Glutamatergic neuron (in vitro differentiated cells): ENCODE measurements around the gene LYPD6B. TPM values are rescaled to one million over a fixed set of nuclear protein-coding genes. Genes with fewer than 3 reads are reported as not detected.

ENCODE experiments used
- DNase-seq: peaks from one replicate; pipeline ENCODE4 v3.0.0; 2022
- H3K27ac Mint-ChIP-seq: one replicate; pipeline ENCODE4 v1.8.0; 2020; ENCODE audit warnings: mild to moderate bottlenecking, mixed read lengths, inconsistent platforms; ENCODE audit not compliant: unreplicated experiment
- H3K27me3 Mint-ChIP-seq: one replicate; pipeline ENCODE4 v1.8.0; 2020; ENCODE audit warnings: mild to moderate bottlenecking, moderate library complexity, mixed read lengths, inconsistent platforms; ENCODE audit not compliant: unreplicated experiment
- H3K36me3 Mint-ChIP-seq: one replicate; pipeline ENCODE4 v1.8.0; 2020; ENCODE audit warnings: mild to moderate bottlenecking, mixed read lengths, inconsistent platforms; ENCODE audit not compliant: unreplicated experiment
- H3K4me1 Mint-ChIP-seq: one replicate; pipeline ENCODE4 v1.8.0; 2020; ENCODE audit warnings: mild to moderate bottlenecking, low read depth, mixed read lengths, inconsistent platforms; ENCODE audit not compliant: unreplicated experiment
- H3K4me3 Mint-ChIP-seq: one replicate; pipeline ENCODE4 v1.8.0; 2020; ENCODE audit warnings: mild to moderate bottlenecking, mixed read lengths, inconsistent platforms; ENCODE audit not compliant: unreplicated experiment
- H3K9me3 Mint-ChIP-seq: one replicate; pipeline ENCODE4 v1.8.0; 2020; ENCODE audit warnings: mild to moderate bottlenecking, moderate library complexity, mixed read lengths, inconsistent platforms; ENCODE audit not compliant: unreplicated experiment
- total RNA-seq: library from RNA; stranded (reverse); fragmentation: NEBNext Ultra II Directional; extraction: Animal tissue kit (Norgen Biotek cat#: 25700); gene quantifications from one replicate; pipeline ENCODE4 v1.2.1, GENCODE V29; 2021; ENCODE audit not compliant: unreplicated experiment
- TF ChIP-seq, protein P1 (sequence below): fragments of 200-600 bp; sonication (generic); IDR thresholded peaks from one replicate; pipeline ENCODE4 v1.5.0; 2021; ENCODE audit not compliant: partially characterized antibody, unreplicated experiment

The LYPD6B gene
- total RNA-seq, 1 donor from 2014 or later = 0.69 TPM

DNA sequence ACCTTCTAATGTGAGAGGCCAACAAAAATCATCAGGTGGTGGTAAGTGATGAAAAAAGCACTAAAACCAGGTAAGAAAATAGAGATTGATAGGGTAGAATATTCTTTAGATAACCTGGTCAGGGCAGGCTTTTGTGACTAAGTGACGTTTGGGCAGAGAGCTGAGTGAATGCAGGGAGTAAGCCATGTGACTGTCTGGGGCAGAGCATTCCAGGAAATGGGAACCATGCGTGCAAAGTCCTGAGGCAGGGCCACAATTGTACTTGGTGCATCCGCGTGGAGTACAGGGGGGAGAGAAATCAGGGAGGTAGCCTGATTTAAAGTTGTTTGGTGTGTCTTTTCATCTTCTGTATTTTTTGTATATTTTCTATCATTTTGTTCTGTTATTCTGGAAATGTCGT, 102.5 kb downstream of the LYPD6B start:
- DNase-seq = no peak
- H3K27ac Mint-ChIP-seq = no peak overlapping the region
- H3K4me3 Mint-ChIP-seq = no peak overlapping the region
- peaks cover 3% of the 10 kb centered on the region for H3K27me3 Mint-ChIP-seq
- no peaks in the 10 kb centered on the region for H3K4me1 Mint-ChIP-seq
- H3K36me3 Mint-ChIP-seq = no peaks in the 10 kb centered on the region
- peaks cover 3% of the 10 kb centered on the region for H3K9me3 Mint-ChIP-seq
- TF ChIP-seq, protein P1, sequence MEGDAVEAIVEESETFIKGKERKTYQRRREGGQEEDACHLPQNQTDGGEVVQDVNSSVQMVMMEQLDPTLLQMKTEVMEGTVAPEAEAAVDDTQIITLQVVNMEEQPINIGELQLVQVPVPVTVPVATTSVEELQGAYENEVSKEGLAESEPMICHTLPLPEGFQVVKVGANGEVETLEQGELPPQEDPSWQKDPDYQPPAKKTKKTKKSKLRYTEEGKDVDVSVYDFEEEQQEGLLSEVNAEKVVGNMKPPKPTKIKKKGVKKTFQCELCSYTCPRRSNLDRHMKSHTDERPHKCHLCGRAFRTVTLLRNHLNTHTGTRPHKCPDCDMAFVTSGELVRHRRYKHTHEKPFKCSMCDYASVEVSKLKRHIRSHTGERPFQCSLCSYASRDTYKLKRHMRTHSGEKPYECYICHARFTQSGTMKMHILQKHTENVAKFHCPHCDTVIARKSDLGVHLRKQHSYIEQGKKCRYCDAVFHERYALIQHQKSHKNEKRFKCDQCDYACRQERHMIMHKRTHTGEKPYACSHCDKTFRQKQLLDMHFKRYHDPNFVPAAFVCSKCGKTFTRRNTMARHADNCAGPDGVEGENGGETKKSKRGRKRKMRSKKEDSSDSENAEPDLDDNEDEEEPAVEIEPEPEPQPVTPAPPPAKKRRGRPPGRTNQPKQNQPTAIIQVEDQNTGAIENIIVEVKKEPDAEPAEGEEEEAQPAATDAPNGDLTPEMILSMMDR = no peak

DNA sequence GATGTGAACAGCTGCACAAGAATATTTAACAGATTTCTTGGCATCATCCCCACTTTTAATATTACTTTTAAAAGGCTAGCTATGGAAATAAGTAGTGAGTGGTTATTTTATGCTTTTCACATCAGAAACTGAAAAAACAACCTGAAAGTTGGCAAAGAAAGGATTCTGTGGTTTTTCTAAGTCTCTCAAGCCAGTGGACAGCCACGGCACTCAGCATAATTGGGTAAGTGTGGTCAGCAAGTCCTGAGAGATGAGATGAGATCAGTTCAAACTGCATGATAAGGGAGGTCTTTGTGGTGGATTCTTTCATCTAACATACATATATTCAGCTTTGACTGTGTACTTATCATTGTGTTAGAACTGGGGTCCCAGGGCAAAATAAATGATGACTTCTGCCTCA, 105.2 kb downstream of the LYPD6B start:
- Mint-ChIP-seq H3K27me3 (peaks cover 6% of the 10 kb centered on the region), H3K27ac (no peak overlapping the region)
- no peak for DNase-seq

DNA sequence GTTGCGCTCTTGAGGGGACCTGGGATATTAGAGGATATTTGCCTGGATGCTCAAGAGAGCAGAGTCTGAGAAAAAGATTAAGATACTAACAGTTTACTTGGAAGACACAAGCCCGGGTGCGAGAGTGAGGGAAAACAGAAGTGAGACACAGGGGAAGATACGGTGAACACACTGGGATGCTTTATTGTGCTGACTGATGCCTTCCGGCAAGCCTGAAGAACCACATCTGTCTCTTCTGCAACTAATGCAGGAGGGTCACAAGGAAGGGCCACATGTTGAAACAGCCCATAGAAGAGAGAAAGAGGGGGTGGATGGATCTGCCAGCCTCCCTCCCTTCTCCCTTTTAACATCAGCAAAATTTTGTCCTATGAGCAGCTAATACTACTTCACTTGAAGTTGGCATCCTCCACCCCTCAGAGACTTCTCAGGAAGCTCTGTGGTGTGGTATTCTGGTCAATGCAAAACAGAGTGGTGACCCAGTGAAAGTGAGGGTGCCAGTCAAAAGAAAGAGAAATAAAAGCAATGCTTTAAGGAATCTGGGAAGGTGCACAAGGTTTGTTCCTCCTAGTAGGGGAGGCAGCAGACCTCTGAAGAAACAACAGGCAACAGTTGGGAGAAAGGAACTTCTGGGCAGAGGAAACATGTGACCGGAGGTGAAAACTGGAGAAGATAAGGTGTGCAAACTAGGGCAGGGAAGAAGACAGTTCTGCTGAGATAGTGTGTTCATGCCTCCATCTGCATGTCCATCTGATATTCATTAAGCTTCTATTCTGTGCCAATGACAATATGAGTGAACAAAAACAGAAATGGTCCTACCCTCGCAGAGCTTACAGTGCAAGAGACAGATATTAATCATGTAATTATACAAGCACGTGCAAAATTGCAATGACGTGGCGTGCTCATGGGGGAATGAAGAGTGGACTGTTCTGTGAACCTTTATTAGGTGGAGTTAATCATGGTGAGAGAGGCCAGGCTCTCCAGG, 107.1 kb downstream of the LYPD6B start:
- H3K27ac Mint-ChIP-seq = no peak overlapping the region
- no peaks in the 10 kb centered on the region for H3K4me1 Mint-ChIP-seq
- peaks cover 6% of the 10 kb centered on the region for H3K9me3 Mint-ChIP-seq
- H3K27me3 Mint-ChIP-seq = peaks cover 6% of the 10 kb centered on the region
- no peak overlapping the region for H3K4me3 Mint-ChIP-seq
- TF ChIP-seq, protein P1 = no peak
- H3K36me3 Mint-ChIP-seq = no peaks in the 10 kb centered on the region
- DNase-seq = no peak

More for the DNA sequence above, 105.2 kb downstream of the LYPD6B start:
- Mint-ChIP-seq H3K4me1 (no peaks in the 10 kb centered on the region), H3K4me3 (no peak overlapping the region), H3K36me3 (no peaks in the 10 kb centered on the region), H3K9me3 (peaks cover 6% of the 10 kb centered on the region)
- TF ChIP-seq, protein P1 = no peak

DNA sequence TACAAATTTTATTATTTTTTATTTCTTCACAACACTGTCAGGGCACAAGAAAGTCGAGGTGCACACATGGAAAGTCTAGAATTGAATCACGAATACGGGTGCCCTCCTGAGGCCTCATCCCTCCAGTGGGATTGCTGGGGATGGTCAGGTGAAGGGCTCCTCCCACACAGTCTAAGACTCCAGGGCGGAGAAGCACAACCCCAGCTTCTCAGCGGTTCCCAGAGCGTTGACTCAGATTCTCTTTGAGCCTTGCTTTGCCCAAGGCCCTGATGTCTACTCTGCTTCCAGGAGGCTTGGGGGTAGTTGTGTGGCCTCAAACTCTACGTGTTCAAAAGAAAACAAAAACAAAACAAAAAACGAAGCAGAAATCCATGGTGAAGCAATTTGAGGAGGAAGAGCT, 108.4 kb downstream of the LYPD6B start:
- Mint-ChIP-seq H3K36me3 (no peaks in the 10 kb centered on the region), H3K27me3 (peaks cover 6% of the 10 kb centered on the region)

More for the DNA sequence above, 108.4 kb downstream of the LYPD6B start:
- TF ChIP-seq, protein P1 = no peak
- no peak overlapping the region for H3K4me3 Mint-ChIP-seq
- peaks cover 6% of the 10 kb centered on the region for H3K9me3 Mint-ChIP-seq
- H3K27ac Mint-ChIP-seq = no peak overlapping the region
- DNase-seq = no peak
- H3K4me1 Mint-ChIP-seq = no peaks in the 10 kb centered on the region
